Measurements from ENCODE around the gene CASP2.

CASP2 gene

DNA sequence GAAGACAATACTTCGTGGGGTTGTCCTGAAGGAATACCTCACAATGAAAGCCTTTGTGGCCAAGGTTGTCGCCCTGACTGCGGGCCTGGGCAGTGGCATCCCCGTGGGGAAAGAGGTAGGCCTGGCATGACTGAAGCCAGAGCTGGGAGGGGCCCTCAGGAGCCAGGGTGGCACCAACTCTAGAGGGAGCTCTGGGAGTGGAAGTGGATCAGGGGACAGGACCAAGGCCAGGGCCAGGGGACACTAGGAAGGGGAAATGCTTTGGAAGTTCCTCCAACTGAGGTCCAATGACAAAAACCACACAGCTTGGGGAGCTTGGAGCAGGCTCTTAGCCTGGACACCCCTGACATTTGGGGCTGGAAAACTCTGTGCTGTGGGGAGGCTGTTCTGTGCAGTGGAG lies 33.6 kb downstream of the CASP2 start:
- Histone ChIP-seq H3K36me3 (ENCODE audit: control insufficient read depth, insufficient read depth, low read length) (no peaks in the 10 kb centered on the region), H3K79me2 (no peaks in the 10 kb centered on the region), H3K4me1 (peaks cover 6% of the 10 kb centered on the region), H2AFZ (no peak overlapping the region), H3K4me3 (ENCODE audit: low read depth, low read length) (no peak overlapping the region), H3K9ac (no peak overlapping the region), H3K27ac (no peak overlapping the region), H3K27me3 (ENCODE audit: control insufficient read depth, insufficient read depth, low read length) (no peaks in the 10 kb centered on the region), H3K9me3 (ENCODE audit: control insufficient read depth, low read length) (no peaks in the 10 kb centered on the region), H3K4me2 (ENCODE audit: low read length) (no peak overlapping the region)
- TF ChIP-seq, protein P1, sequence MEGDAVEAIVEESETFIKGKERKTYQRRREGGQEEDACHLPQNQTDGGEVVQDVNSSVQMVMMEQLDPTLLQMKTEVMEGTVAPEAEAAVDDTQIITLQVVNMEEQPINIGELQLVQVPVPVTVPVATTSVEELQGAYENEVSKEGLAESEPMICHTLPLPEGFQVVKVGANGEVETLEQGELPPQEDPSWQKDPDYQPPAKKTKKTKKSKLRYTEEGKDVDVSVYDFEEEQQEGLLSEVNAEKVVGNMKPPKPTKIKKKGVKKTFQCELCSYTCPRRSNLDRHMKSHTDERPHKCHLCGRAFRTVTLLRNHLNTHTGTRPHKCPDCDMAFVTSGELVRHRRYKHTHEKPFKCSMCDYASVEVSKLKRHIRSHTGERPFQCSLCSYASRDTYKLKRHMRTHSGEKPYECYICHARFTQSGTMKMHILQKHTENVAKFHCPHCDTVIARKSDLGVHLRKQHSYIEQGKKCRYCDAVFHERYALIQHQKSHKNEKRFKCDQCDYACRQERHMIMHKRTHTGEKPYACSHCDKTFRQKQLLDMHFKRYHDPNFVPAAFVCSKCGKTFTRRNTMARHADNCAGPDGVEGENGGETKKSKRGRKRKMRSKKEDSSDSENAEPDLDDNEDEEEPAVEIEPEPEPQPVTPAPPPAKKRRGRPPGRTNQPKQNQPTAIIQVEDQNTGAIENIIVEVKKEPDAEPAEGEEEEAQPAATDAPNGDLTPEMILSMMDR (IDR thresholded peaks at IDR 0.05) = no peak

DNA sequence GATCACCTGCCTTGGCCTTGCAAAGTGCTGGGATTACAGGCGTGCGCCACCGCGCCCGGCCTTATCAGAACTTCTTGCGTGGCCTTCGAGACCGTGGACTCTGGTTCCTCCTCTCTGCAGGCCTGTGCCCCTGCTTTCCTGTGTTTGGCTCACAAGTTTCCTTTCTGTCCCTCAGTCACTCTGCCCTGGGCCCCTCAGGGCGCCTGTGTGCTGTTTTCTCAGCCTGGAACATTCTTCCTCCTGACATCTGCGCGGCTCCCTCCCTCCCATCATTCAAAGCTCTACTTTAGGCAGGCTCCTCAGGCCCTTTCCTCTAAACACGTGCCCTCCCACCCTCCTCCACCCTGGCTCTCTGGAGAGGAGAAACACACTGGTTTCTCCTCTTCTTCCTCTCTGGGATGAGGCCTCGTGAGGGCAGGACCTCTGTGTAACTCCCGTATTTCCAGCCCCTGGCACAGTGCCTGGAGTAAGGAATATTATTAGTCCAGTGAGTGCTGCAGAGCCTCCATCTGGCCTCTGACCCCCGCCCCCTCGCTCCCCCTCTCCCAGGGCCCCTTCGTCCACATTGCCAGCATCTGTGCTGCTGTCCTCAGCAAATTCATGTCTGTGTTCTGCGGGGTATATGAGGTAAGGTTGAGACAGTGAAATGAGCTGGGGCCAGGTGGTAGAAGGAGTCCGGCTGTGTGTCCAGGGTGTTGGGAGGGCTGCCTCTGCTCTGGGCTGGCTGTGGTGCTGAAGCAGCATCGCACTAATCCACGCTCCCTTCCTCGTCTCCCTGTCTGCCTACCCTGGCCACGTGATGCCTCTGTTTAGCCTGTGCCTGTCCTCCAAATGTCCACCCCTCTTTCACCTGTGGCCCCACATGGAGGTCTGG lies 34.8 kb downstream of the CASP2 start:
- no peak overlapping the region for H3K27ac ChIP-seq
- no peak overlapping the region for H2AFZ ChIP-seq
- H3K79me2 ChIP-seq = no peaks in the 10 kb centered on the region
- no peak overlapping the region for H3K9ac ChIP-seq
- H3K4me2 ChIP-seq (ENCODE audit: low read length) = no peak overlapping the region
- H3K4me1 ChIP-seq = peaks cover 6% of the 10 kb centered on the region
- no peak overlapping the region for H3K4me3 ChIP-seq (ENCODE audit: low read depth, low read length)
- H3K36me3 ChIP-seq (ENCODE audit: control insufficient read depth, insufficient read depth, low read length) = no peaks in the 10 kb centered on the region
- TF ChIP-seq, protein P1 (IDR thresholded peaks at IDR 0.05) = no peak
- no peaks in the 10 kb centered on the region for H3K9me3 ChIP-seq (ENCODE audit: control insufficient read depth, low read length)
- H3K27me3 ChIP-seq (ENCODE audit: control insufficient read depth, insufficient read depth, low read length) = no peaks in the 10 kb centered on the region

DNA sequence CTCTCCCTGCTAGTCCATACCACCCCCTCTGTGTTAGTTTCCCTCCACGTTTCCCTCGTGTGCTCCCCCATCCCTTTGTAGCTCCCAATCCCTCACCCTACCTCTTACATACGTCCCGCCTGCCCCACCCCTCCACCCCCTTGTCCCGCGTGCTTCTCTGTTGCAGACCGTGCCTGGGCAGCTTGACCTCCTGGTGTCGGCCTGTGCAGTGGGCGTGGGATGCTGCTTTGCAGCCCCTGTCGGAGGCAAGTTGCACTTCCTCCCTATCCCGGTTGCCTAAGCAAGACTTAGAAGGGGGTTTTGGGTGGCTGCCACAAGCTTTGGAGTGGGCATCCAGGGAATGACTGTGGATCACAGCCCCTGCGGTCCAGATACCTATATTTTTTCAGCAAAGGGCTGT lies 35.5 kb downstream of the CASP2 start:
- H3K79me2 ChIP-seq = no peaks in the 10 kb centered on the region
- H3K27ac ChIP-seq = no peak overlapping the region
- H3K4me2 ChIP-seq (ENCODE audit: low read length) = no peak overlapping the region
- peaks cover 4% of the 10 kb centered on the region for H3K4me1 ChIP-seq
- TF ChIP-seq, protein P1 (IDR thresholded peaks at IDR 0.05) = no peak
- no peaks in the 10 kb centered on the region for H3K27me3 ChIP-seq (ENCODE audit: control insufficient read depth, insufficient read depth, low read length)
- no peak overlapping the region for H2AFZ ChIP-seq
- H3K9me3 ChIP-seq (ENCODE audit: control insufficient read depth, low read length) = no peaks in the 10 kb centered on the region
- no peak overlapping the region for H3K4me3 ChIP-seq (ENCODE audit: low read depth, low read length)
- H3K36me3 ChIP-seq (ENCODE audit: control insufficient read depth, insufficient read depth, low read length) = no peaks in the 10 kb centered on the region
- no peak overlapping the region for H3K9ac ChIP-seq

DNA sequence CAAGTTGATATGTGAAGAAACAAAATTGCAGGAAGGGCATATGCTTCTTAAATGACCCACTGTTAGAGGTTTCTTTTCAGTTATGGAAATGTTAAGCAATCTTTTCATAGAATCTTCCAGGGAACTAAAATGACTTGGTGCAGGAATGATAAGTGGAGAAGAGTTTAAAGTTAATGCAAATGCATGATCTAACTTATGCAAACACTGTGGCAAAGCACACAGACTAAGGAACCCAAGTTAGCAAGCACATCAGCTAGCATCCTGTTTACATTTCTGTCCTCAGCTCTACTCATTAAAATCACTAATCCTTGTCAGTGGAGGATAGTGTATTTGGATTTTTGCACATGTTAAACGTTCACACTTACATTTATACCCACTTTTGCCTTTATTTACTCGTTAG lies 37.1 kb downstream of the CASP2 start:
- H3K36me3 ChIP-seq (ENCODE audit: control insufficient read depth, insufficient read depth, low read length) = no peaks in the 10 kb centered on the region
- no peak overlapping the region for H3K27ac ChIP-seq
- no peak overlapping the region for H3K9ac ChIP-seq
- TF ChIP-seq, protein P1 (IDR thresholded peaks at IDR 0.05) = no peak
- H3K27me3 ChIP-seq (ENCODE audit: control insufficient read depth, insufficient read depth, low read length) = no peaks in the 10 kb centered on the region
- H3K79me2 ChIP-seq = no peaks in the 10 kb centered on the region
- H3K4me1 ChIP-seq = no peaks in the 10 kb centered on the region
- no peak overlapping the region for H2AFZ ChIP-seq
- H3K9me3 ChIP-seq (ENCODE audit: control insufficient read depth, low read length) = no peaks in the 10 kb centered on the region
- H3K4me3 ChIP-seq (ENCODE audit: low read depth, low read length) = no peak overlapping the region
- H3K4me2 ChIP-seq (ENCODE audit: low read length) = no peak overlapping the region

DNA sequence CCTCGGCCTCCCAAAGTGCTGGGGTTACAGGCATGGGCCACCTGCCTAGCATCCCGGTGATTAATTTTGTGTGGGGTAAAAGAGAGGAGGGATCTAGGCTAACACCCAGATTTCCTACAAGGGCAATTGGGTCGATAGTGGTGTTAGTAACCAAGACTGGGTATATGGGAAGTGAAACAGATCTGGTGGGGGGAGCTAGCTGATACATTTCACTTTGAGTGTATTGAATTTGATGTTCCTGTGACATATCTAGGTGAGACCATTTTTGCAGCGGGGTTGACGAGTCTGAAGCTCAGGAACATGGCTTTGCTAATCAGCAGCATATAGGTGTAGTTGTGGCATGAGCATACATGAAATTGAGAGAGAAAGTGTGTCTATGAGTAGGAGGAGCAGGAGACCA lies 39.8 kb downstream of the CASP2 start:
- Histone ChIP-seq H2AFZ (no peak overlapping the region), H3K9me3 (ENCODE audit: control insufficient read depth, low read length) (no peaks in the 10 kb centered on the region), H3K27ac (no peak overlapping the region), H3K9ac (no peak overlapping the region), H3K27me3 (ENCODE audit: control insufficient read depth, insufficient read depth, low read length) (no peaks in the 10 kb centered on the region), H3K36me3 (ENCODE audit: control insufficient read depth, insufficient read depth, low read length) (no peaks in the 10 kb centered on the region), H3K79me2 (no peaks in the 10 kb centered on the region), H3K4me3 (ENCODE audit: low read depth, low read length) (no peak overlapping the region), H3K4me1 (no peaks in the 10 kb centered on the region), H3K4me2 (ENCODE audit: low read length) (no peak overlapping the region)
- TF ChIP-seq, protein P1 (IDR thresholded peaks at IDR 0.05) = no peak
